NCI-H1092 treated with DMSO at 0.1 percent for 48 hours (cell line): ENCODE results near the gene TMEM243.

Experiments
- DNase-seq: peaks from one replicate; lab custom pipeline; 2025; lab: John Stamatoyannopoulos, UW

Gene TMEM243

DNA sequence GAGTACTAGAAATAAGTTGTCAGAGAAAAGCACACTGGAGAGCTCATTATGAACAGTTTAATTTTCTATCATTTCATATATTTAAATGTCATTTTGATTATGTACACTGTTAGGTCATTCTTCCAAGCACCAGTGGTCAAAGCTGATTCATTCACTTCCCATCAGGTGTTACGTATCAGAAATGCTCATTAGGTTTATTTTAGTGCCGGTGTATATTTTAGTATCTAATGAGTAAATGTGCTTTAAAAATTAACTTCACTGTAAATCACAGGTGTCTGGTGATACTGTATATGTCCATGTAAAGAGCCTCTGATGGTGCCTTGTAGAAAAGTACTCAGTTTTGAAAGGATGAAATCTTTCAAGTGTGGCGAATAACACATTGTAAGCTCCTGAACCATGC lies 63.7 kb downstream of the TMEM243 start:
- DNase-seq, result no peak

DNA sequence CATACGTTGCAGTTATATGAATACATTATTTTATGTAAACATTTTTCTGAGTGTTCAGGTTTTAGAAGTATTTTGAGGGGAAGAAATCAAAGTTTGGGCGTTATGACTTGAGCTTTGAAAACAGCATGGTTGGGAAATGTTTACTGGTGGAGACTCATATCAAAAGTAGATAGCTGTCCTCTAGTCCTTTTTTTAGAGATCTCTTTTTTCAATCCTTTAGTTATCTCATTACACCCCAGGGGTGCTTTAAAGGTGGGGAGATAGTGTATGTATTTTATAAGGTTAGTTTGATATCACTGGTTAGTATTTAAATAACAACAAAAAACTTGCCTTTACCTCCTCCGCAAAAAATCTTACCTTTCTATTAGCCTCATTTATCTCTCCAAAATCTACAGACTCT lies 65.0 kb downstream of the TMEM243 start:
- no peak for DNase-seq

DNA sequence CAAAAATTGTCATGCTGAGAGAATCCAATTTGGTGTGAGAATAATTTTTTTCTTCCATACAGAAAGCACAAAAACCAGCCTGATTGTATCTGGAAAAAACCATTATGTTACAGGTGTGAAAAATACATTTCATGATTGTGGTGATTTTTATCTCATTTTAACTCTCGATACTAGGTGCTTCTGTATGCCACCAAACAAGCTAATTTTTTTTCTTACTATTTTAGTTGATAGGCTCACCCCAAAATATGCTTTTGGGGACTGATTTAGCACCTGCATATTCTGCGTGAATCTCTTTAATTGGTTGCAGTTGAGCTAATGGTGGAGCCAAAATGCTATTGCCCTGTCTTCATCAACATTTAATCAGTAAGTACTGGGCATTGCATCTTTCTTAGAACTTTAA lies 65.4 kb downstream of the TMEM243 start:
- no peak for DNase-seq

DNA sequence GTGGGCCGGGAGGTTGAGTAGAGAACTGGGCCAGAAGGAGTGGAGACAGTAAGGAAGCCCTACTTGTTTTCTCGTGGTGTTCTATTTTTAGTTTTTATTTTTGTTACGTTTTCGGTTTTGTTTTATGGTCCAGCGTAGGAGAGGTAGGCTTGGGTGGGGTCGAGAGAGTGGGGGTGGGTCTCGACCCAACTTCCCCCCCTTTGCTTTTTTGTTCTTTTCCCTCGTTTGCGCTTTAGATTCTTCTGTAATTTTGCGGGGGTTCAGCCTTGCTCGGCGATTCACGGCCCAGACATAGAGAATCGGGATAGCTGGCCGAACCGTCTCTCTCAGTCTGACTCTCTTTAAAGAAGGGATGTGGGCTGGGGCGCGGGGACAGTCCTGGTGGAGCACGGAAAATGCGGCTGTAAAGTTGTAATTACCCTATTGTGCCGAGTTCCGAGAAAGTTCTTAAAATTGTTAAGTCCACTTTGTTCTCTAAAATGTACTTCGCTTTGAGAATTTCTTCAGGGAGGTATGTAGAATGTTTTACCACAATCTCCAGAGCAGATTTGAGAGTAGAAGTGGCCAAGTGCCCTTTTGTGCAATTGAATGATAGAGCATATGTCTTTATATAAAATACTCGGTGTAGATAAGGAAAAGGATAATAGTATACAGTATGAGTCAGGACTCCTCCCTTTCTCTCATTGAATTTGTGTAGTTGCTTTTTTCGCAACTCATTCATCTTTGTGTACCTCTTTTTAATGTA lies 66.5 kb downstream of the TMEM243 start:
- DNase-seq, result peak; percentile 64

DNA sequence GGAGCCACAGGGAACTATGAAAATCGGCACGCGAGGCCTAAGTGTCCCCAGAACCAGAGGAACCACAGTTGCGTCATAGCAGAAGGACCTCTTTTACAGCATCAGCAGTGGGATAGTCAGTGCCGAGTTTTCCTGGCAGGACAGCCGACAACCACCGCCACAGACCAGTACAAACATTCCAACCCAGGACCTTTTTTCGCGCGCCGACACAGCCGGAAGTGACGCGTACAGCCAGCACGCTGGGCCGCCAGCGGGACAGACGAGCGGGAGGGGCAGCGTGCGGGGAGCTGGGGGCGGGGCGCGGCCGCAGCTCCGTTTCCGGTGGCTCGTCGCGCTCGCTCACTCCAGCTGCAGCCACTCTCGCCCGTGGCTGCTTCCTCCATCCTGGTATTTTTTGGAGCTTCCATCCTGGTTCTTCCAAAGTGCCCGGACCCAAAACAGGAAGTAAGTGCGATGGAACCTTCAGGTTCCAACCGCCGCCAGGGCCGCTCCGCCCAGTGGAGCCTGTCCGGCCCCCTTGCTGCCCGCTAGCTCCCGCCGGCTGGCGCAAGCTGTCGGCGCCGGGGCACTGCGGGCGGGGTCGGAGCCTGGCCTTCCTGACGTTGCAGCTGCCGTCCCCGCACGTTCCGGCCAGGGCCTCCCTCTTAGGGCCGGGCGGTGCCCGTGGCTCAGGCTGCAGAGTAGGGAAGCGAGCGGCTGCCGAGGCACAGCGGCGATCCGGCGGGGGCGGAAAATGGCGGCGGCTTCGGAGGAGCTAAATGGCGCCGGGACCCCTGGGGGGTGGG lies 67.2 kb downstream of the TMEM243 start, which contains the start of gene DMTF1:
Gene DMTF1 (plus strand): TSS at position 342 of the 785 bp plus-strand sequence. CDS start 12,489 bp downstream, outside the sequence.
- DNase-seq, result peak; percentile 97

DNA sequence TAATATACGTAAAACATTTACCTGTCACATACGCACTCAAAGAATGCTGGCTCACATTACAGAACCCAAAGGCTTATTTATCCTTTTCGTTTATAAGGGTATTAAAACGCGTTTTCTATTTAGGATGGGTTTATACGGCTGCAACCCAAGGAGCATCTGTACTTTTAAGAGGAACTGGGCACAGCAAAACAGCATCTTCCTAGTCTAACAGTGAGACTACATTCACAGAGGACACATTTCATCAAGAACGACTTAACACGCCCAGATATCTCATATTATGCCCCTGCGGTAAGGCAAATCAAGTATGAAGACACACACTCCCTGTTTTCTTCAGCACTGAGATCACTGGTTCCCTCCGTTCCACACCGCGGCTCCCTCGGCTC lies 67.8 kb downstream of the TMEM243 start:
- no peak for DNase-seq

DNA sequence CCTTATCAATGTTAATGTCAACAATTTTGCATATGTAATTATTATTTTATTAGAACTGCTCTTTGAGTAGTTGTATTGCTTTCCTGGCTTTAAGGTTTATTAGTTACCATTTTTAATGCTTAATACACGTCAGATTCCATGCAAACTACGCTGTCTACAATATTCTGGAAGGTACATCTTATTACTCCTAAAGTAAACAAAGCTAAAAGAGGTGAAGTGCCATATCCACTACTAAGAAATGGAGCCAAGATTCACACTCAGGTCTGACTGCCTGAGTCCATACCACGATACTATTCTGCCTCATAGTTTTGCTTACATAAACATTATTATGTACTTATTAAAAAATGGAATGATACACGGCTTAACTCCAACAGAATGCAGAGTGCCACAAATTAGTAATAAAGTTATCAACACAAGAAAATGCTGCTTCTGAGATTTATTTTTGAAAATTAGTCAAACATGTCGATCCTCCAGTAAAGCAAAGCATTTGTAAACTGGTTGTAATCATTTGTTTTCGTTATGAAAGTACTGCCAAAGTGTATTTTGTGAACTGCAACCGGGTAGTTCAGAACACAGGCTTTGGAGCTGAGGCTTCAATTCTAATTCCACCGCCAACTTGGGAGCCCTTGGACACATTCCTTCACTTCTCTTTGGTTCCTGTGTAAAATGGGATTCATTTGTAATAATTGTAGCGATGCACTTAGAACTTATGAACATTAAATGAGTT lies 68.4 kb downstream of the TMEM243 start:
- DNase-seq, result no peak

DNA sequence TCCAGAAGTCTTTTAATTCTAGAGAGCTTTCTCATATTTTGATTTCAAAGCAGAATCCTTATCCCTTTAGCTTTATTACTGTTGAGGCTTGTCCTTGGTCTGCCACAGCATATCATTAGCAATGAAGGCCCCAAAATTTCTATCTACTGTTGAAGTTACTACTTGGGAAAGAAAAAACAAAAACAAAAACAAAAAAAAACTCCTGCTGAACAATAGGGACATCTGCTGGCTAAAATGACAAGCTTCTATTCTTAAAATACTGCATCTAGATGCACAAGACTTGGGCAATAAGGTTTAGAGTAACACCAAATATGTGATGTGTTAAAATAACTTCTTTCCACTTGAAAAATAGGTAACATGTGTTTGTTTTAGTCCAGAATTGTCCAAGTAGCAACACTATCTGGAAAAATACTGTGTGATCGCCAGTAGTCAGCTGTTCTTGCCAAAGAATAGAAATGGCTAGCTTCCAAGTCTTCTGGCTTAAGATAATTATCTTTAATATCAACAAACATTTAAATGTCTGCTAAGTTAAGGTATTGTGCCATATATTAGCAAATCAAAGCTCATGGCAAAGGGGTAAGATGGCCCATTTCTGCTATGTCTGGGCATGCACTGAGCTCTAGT lies 71.1 kb downstream of the TMEM243 start:
- DNase-seq, result peak; percentile 32

DNA sequence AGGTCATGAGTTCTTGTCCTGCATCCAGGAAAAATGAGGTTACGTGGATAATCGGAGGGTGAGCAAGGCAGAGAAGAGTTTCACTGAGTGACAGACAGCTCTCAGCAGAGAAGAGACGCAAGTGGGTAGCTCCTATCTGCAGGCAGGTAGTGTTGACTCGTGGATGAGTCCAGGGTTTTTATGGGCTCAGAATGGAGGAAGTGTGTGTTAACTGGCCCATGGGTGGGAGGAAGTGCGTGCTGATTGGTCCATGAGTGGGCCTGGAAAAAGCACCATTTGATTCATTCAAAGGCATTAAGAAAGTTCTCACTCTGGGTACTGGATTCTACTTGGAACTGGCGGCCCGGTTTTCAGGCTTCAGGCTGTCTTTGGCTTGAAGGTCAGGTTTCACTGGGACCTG lies 72.0 kb downstream of the TMEM243 start:
- DNase-seq, result no peak

DNA sequence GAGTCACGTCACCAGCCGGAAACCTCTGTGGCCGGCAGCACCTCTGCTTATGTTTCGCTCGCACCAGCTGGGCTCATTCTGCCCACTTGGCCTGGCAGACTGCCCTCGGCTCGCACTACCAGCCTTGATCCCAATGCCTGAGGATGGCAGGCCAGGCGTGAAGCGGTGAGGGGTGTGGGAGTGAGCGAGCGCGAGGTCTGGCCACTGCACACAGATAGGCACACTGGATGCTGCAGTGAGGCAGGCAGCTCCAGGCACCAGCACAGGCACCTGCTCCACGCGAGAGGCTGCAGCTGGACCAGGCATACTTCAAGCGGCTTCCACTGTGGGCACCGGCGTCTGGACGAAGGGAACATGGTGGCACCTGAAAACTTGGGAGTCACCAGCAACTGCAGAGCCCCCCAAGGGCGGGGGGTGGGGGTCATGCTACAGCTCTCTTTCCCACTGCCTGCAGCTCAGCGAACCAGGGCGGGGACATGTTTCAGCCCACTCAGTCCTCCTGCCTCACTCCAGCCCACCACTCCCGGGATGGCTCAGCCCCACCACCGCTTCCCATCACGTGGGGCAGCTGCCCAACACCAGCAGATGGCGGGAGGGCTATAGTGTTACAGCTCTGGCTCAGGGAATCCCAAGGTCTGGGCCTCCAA lies 72.7 kb downstream of the TMEM243 start:
- peak; percentile 27 for DNase-seq
